ENCODE measurements around the gene PNPLA7.

DNA sequence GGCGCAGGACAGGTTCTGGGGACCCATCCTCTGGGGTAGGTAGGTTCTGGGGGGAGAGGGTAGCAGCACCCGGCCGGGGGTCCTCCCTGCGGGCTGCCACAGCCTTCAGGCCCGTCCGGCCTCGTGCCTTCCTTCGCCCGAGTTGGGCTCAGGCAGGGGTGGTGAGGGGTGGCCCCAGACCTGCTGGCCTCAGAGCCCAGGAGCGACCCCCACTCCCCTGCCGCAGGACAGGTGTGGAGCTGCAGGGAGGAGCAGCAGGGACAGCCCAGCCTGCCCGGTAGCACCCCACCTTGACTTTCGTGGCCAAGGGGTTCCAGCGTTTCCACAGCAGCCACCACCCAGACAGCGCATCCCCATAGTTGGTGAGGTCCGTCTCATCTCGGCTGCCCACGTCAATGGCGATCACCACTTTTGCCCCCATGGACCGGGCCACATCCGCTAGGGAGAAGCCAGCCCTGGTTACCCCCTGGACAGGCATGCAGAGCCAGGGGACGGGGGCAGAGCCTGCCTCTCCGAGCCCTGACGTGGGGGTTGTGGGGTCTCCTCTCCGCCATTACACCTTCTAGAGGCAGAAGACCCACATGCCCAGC lies 87.7 kb downstream of the PNPLA7 start:
- TF ChIP-seq, protein P1, sequence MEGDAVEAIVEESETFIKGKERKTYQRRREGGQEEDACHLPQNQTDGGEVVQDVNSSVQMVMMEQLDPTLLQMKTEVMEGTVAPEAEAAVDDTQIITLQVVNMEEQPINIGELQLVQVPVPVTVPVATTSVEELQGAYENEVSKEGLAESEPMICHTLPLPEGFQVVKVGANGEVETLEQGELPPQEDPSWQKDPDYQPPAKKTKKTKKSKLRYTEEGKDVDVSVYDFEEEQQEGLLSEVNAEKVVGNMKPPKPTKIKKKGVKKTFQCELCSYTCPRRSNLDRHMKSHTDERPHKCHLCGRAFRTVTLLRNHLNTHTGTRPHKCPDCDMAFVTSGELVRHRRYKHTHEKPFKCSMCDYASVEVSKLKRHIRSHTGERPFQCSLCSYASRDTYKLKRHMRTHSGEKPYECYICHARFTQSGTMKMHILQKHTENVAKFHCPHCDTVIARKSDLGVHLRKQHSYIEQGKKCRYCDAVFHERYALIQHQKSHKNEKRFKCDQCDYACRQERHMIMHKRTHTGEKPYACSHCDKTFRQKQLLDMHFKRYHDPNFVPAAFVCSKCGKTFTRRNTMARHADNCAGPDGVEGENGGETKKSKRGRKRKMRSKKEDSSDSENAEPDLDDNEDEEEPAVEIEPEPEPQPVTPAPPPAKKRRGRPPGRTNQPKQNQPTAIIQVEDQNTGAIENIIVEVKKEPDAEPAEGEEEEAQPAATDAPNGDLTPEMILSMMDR (IDR thresholded peaks at IDR 0.05), result no peak
- TF ChIP-seq POLR2A (IDR thresholded peaks at IDR 0.05), result no peak
